OCI-LY7 (cell line): Measurements from ENCODE around the gene PPP1R9A.

Source experiments
- EZH2phosphoT487 ChIP-seq: fragments of 200-600 bp; sonication (generic); IDR thresholded peaks from 2 replicates; pipeline ENCODE4 v1.6.1; 2018; ENCODE audit warnings: low read depth, borderline replicate concordance, mild to moderate bottlenecking, mixed run types, antibody characterized with exemption, low read length, moderate library complexity, mixed read lengths
- TF ChIP-seq, protein P1 (sequence below): fragments of 200-600 bp; sonication (generic); conservative IDR thresholded peaks from 2 replicates; pipeline ENCODE4 v1.5.1; 2014; ENCODE audit warnings: mild to moderate bottlenecking, antibody characterized with exemption, low read length, moderate library complexity, mixed read lengths

DNA sequence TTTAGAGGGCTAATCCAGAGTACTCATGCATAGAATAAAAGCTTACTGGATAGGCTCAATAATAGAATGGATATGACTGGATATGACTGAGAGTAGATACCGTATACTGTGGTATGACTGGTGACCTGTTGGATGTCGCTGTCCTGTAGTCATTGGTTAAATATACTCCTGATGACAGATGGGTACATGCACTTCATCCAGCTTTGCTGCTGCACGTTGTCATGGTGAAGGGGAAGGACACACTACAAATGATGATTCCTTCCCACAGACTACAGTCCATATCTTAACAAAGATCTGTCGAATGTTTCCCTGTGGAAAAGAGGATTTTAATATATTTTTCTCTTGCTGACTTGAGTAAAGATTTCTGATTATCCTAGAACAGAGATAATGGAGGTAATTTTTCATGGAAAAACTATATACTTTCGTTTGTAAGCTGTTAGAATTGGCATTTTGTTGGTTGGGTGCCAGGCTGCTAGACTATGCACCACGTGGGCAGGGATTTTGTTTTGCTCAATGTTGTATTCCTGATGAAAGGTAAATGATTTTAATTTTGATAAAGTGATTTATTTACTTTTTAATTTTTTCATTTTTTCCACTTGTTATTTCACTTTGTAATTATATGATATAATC lies 97.3 kb downstream of the PPP1R9A start:
- TF ChIP-seq, protein P1, sequence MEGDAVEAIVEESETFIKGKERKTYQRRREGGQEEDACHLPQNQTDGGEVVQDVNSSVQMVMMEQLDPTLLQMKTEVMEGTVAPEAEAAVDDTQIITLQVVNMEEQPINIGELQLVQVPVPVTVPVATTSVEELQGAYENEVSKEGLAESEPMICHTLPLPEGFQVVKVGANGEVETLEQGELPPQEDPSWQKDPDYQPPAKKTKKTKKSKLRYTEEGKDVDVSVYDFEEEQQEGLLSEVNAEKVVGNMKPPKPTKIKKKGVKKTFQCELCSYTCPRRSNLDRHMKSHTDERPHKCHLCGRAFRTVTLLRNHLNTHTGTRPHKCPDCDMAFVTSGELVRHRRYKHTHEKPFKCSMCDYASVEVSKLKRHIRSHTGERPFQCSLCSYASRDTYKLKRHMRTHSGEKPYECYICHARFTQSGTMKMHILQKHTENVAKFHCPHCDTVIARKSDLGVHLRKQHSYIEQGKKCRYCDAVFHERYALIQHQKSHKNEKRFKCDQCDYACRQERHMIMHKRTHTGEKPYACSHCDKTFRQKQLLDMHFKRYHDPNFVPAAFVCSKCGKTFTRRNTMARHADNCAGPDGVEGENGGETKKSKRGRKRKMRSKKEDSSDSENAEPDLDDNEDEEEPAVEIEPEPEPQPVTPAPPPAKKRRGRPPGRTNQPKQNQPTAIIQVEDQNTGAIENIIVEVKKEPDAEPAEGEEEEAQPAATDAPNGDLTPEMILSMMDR = no peak
- TF ChIP-seq EZH2phosphoT487 = no peak
